HG03571 (cell line): ENCODE data around the gene DPYD.

Experiments
- ATAC-seq: cut with Tn5 transposase; IDR thresholded peaks from one replicate; pipeline ENCODE4 v1.9.1; 2021; ENCODE audit not compliant: unreplicated experiment

The DPYD gene

GRCh38 chr1:97630948-97631347, 289.9 kb downstream of the DPYD start:
- no peak for ATAC-seq

- no peak for ATAC-seq
These were observed 290.6 kb downstream of the DPYD start for GRCh38 chr1:97630281-97630680.

GRCh38 chr1:97623220-97623619, 297.6 kb downstream of the DPYD start:
- ATAC-seq, result no peak

GRCh38 chr1:97621955-97622354, 298.9 kb downstream of the DPYD start:
- no peak for ATAC-seq

- ATAC-seq, result no peak
These were observed 301.1 kb downstream of the DPYD start for GRCh38 chr1:97619706-97620105.

- no peak for ATAC-seq
These were observed 310.1 kb downstream of the DPYD start for GRCh38 chr1:97610748-97611147.

GRCh38 chr1:97610102-97610501, 310.7 kb downstream of the DPYD start:
- no peak for ATAC-seq

GRCh38 chr1:97608272-97608671, 312.6 kb downstream of the DPYD start:
- ATAC-seq, result no peak

- no peak for ATAC-seq
These were observed 317.1 kb downstream of the DPYD start for GRCh38 chr1:97603776-97604175.

- ATAC-seq, result no peak
These were observed 317.6 kb downstream of the DPYD start for GRCh38 chr1:97603218-97603617.

GRCh38 chr1:97599447-97599846, 321.4 kb downstream of the DPYD start:
- ATAC-seq, result no peak

GRCh38 chr1:97593192-97593591, 327.6 kb downstream of the DPYD start:
- no peak for ATAC-seq

- ATAC-seq, result no peak
These were observed 332.1 kb downstream of the DPYD start for GRCh38 chr1:97588772-97589171.

GRCh38 chr1:97581614-97582051, 339.2 kb downstream of the DPYD start:
- no peak for ATAC-seq

- no peak for ATAC-seq
These were observed 343.2 kb downstream of the DPYD start for GRCh38 chr1:97577613-97578012.

GRCh38 chr1:97573553-97573952, 347.3 kb downstream of the DPYD start:
- no peak for ATAC-seq

- no peak for ATAC-seq
These were observed 348.3 kb downstream of the DPYD start for GRCh38 chr1:97572561-97572960.

GRCh38 chr1:97571760-97572159, 349.1 kb downstream of the DPYD start:
- ATAC-seq, result no peak

- no peak for ATAC-seq
These were observed 350.1 kb downstream of the DPYD start for GRCh38 chr1:97570691-97571090.

GRCh38 chr1:97567000-97567749, 353.7 kb downstream of the DPYD start:
- no peak for ATAC-seq

GRCh38 chr1:97565886-97566285, 354.9 kb downstream of the DPYD start:
- no peak for ATAC-seq

- no peak for ATAC-seq
These were observed 356.9 kb downstream of the DPYD start for GRCh38 chr1:97563926-97564325.

- no peak for ATAC-seq
These were observed 358.8 kb downstream of the DPYD start for GRCh38 chr1:97562081-97562480.
